Common myeloid progenitor, CD34-positive (primary cell): ENCODE results near the gene ZDHHC24.

Experiments
- CTCF ChIA-PET: fragments of 350-600 bp; sonication (Branson Sonifier 250); formaldehyde crosslinking; loops from one replicate; lab custom pipeline; 2021; ENCODE audit warnings: antibody characterized with exemption; lab: Charles Lee
- POLR2A ChIA-PET: fragments of 350-600 bp; sonication (Branson Sonifier 250); formaldehyde crosslinking; loops from one replicate; lab custom pipeline; 2021; ENCODE audit warnings: antibody characterized with exemption; lab: Charles Lee
- DNase-seq, 3 donors: peaks; one replicate each; pipeline versions ENCODE4 v3.0.0 to v3.0.0-alpha.2; 2013
- H3K27ac ChIP-seq, 2 experiments: 1 replicate in 1 of 2; 2 replicates in 1 of 2; pipeline ENCODE4 v1.7.0; 2013; ENCODE audit warnings: inconsistent platforms in 2 of 2, low read length in 2 of 2, mild to moderate bottlenecking in 2 of 2, low read depth in 1 of 2, moderate library complexity in 1 of 2; ENCODE audit not compliant: severe bottlenecking in 2 of 2, insufficient read depth in 1 of 2, poor library complexity in 1 of 2
- H3K27me3 ChIP-seq, 5 experiments: replicated peaks in 2 of 5; 1 replicate in 3 of 5; 2 replicates in 2 of 5; pipeline versions ENCODE4 v1.6.1 to v1.7.0; 2013; ENCODE audit warnings: low read length in 4 of 5, mild to moderate bottlenecking in 2 of 5, moderate library complexity in 2 of 5, inconsistent platforms in 1 of 5; ENCODE audit not compliant: insufficient read depth in 5 of 5, control insufficient read depth in 4 of 5
- H3K36me3 ChIP-seq, 4 experiments: 1 replicate in 2 of 4; 2 replicates in 2 of 4; pipeline versions ENCODE4 v1.6.1 to v1.7.0; 2013; ENCODE audit warnings: low read length in 3 of 4, control low read depth in 1 of 4, mild to moderate bottlenecking in 1 of 4; ENCODE audit not compliant: control insufficient read depth in 4 of 4, insufficient read depth in 4 of 4
- H3K4me1 ChIP-seq, 4 experiments: 1 replicate in 3 of 4; 2 replicates in 1 of 4; pipeline versions ENCODE4 v1.6.1 to v1.7.1; 2013; ENCODE audit warnings: low read length in 3 of 4, mild to moderate bottlenecking in 3 of 4, control low read depth in 1 of 4, inconsistent platforms in 1 of 4, moderate library complexity in 1 of 4; ENCODE audit not compliant: control insufficient read depth in 4 of 4, insufficient read depth in 4 of 4; ENCODE audit errors: control extremely low read depth in 1 of 4
- H3K4me3 ChIP-seq, 7 experiments: 1 replicate in 4 of 7; 2 replicates in 3 of 7; pipeline versions ENCODE4 v1.5.1 to v1.7.0; 2013; ENCODE audit warnings: mild to moderate bottlenecking in 7 of 7, low read length in 6 of 7, moderate library complexity in 6 of 7, inconsistent platforms in 2 of 7, low read depth in 2 of 7, control low read depth in 1 of 7; ENCODE audit not compliant: insufficient read depth in 4 of 7, control insufficient read depth in 1 of 7; ENCODE audit errors: extremely low read depth in 1 of 7
- H3K9me3 ChIP-seq, 5 experiments: 1 replicate in 4 of 5; 2 replicates in 1 of 5; pipeline versions ENCODE4 v1.6.1 to v1.7.1; 2013; ENCODE audit warnings: low read length in 4 of 5, mild to moderate bottlenecking in 2 of 5, inconsistent platforms in 1 of 5, low read depth in 1 of 5, moderate library complexity in 1 of 5; ENCODE audit not compliant: control insufficient read depth in 4 of 5, insufficient read depth in 2 of 5; ENCODE audit errors: control extremely low read depth in 1 of 5
- WGBS: methylation state at CpG from one replicate; pipeline ENCODE4 v1.1.5; 2013; ENCODE audit not compliant: insufficient coverage; 5-methylcytosine and 5-hydroxymethylcytosine counted together

Gene ZDHHC24

DNA sequence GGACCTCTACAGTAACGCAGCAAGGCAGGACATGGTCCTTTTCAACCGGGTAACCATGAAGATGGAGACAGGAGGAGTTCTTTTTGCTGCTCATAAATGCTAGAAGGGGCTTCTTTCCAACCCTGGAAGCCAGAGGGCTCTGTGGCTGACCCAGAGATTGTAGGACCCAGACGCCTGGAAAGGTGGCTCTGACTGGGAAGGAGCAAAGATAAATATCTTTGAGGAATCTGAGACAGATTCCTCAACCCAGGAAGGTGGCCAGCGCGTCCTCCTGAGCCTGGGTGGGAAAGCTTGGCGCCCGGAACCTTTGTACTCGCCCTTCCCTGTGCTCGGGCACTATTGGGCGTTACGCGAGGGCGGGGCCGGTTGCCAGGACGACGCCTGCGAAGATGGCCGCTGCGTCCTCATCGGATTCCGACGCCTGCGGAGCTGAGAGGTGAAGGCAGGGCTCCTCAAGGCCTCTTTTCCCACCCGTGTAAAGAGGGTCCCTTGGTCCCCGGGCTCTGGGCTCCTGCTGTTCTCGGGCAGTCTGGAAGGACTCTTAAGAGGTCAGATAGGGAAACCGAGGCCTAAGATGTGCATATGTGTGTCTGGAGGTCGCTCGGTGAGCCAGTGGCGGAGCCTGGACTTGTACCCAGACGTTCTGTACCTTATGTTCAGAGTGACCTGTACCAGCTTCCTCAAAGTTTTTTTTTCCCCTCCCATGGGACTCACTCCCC, 35.4 kb downstream of the ZDHHC24 start, which contains the start of gene BBS1:
Gene BBS1, plus strand, starts transcription at position 365 of the 719 bp plus-strand sequence. Its CDS starts 25 bp downstream, at position 390.
- Histone ChIP-seq H3K4me1 (peaks cover 4 to 17% (median 11%) of the 10 kb centered on the region in 4 experiments), H3K36me3 (peaks cover 6 to 27% (median 19%) of the 10 kb centered on the region in 4 experiments), H3K4me3 (peak within 1 kb of the TSS; percentile 85 to 100 (median 90)), H3K9me3 (no peaks in the 10 kb centered on the region), H3K27me3 (no peaks in the 10 kb centered on the region), H3K27ac (peak within 1 kb of the TSS; percentile 50 to 76)
- peak; percentile 73 to 78 (median 78) for DNase-seq
- 1% methylated on average over 31 of the region's 31 CpGs for WGBS
- ChIA-PET POLR2A (interaction anchor here (0.7 kb wide), 2 partner anchors 41 to 238 kb away, joined by 3 read pairs; no protein-coding TSS in a partner anchor), CTCF (interaction anchor here (1.4 kb wide), 1 partner anchor 19 kb away, joined by 4 read pairs; no protein-coding TSS in a partner anchor)

- H3K4me3 ChIP-seq = no peak overlapping the region
- DNase-seq = peak in 2 of 3 donors; percentile 31 to 32
- WGBS = 89% methylated on average over 7 of the region's 7 CpGs
- H3K36me3 ChIP-seq = peaks cover 7 to 33% (median 16%) of the 10 kb centered on the region in 4 experiments
- H3K27me3 ChIP-seq = no peaks in the 10 kb centered on the region
- ChIA-PET POLR2A (no interaction called here), CTCF (interaction anchor here (0.7 to 1.3 kb wide), 2 partner anchors 100 to 293 kb away, joined by 3 to 4 read pairs; no protein-coding TSS in a partner anchor)
- H3K27ac ChIP-seq = peak overlapping the region in 1 of 2 experiments; percentile 9
- no peaks in the 10 kb centered on the region for H3K9me3 ChIP-seq
- peaks cover 4 to 17% (median 11%) of the 10 kb centered on the region in 4 experiments for H3K4me1 ChIP-seq
These were observed 36.7 kb downstream of the ZDHHC24 start for GRCh38 chr11:66509131-66509561.

GRCh38 chr11:66505276-66505816, 40.5 kb downstream of the ZDHHC24 start:
- no peak for DNase-seq
- H3K27me3 ChIP-seq = no peaks in the 10 kb centered on the region
- peaks cover 2 to 31% (median 15%) of the 10 kb centered on the region in 4 experiments for H3K36me3 ChIP-seq
- H3K4me1 ChIP-seq = peaks cover 0 to 8% (median 1%) of the 10 kb centered on the region in 4 experiments
- POLR2A ChIA-PET = no interaction called here
- CTCF ChIA-PET = no interaction called here
- H3K27ac ChIP-seq = no peak overlapping the region
- no peak overlapping the region for H3K4me3 ChIP-seq
- 100% methylated on average over 1 of the region's 1 CpG for WGBS
- no peaks in the 10 kb centered on the region for H3K9me3 ChIP-seq

DNA sequence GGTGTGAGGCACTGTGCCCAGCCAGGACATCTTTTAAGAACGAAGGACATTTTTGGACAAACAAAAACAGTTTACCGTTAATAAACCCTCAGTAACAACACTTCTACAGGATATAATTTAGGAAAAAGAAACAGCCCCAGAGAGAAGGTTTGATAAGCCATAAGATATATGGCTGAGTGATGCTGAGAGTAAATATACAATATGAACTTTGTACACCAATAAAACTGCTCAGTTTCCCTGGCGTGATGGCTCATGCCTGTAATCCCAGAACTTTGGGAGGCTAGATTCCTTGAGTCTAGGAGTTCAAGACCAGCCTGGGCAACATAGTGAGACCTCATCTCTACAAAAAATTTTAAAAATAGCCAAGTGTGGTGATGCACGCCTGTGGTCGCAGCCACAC, 47.3 kb downstream of the ZDHHC24 start:
- POLR2A ChIA-PET = no interaction called here
- H3K36me3 ChIP-seq = peaks cover 12 to 36% (median 24%) of the 10 kb centered on the region in 4 experiments
- CTCF ChIA-PET = no interaction called here

GRCh38 chr11:66497206-66497605, 48.6 kb downstream of the ZDHHC24 start:
- H3K36me3 ChIP-seq = peaks cover 12 to 45% (median 32%) of the 10 kb centered on the region in 4 experiments

More for the DNA sequence above, 47.3 kb downstream of the ZDHHC24 start:
- no peak overlapping the region for H3K27ac ChIP-seq
- no peaks in the 10 kb centered on the region for H3K4me1 ChIP-seq
- no peaks in the 10 kb centered on the region for H3K27me3 ChIP-seq
- H3K9me3 ChIP-seq = no peaks in the 10 kb centered on the region
- no peak overlapping the region for H3K4me3 ChIP-seq
- DNase-seq = no peak
- WGBS = 96% methylated on average over 3 of the region's 5 CpGs

GRCh38 chr11:66495401-66495854, 50.4 kb downstream of the ZDHHC24 start:
- H3K27ac ChIP-seq = no peak overlapping the region
- CTCF ChIA-PET = no interaction called here

More at GRCh38 chr11:66497206-66497605, 48.6 kb downstream of the ZDHHC24 start:
- no peaks in the 10 kb centered on the region for H3K27me3 ChIP-seq
- H3K27ac ChIP-seq = no peak overlapping the region
- no peak overlapping the region for H3K4me3 ChIP-seq
- H3K9me3 ChIP-seq = no peaks in the 10 kb centered on the region
- H3K4me1 ChIP-seq = no peaks in the 10 kb centered on the region
- 98% methylated on average over 16 of the region's 16 CpGs for WGBS
- DNase-seq = no peak
- POLR2A ChIA-PET = no interaction called here
- CTCF ChIA-PET = no interaction called here

More at GRCh38 chr11:66495401-66495854, 50.4 kb downstream of the ZDHHC24 start:
- peaks cover 16 to 52% (median 34%) of the 10 kb centered on the region in 4 experiments for H3K36me3 ChIP-seq
- H3K4me1 ChIP-seq = no peaks in the 10 kb centered on the region
- no peak overlapping the region for H3K4me3 ChIP-seq
- no peak for DNase-seq
- whole genome bisulfite sequencing = 96% methylated on average over 12 of the region's 17 CpGs
- POLR2A ChIA-PET = no interaction called here
- no peaks in the 10 kb centered on the region for H3K27me3 ChIP-seq
- no peaks in the 10 kb centered on the region for H3K9me3 ChIP-seq
